HG02970 (cell line): ENCODE results near the gene ADCY5.

ENCODE experiments used
- ATAC-seq: cut with Tn5 transposase; IDR thresholded peaks from one replicate; pipeline ENCODE4 v1.9.1; 2021; ENCODE audit warnings: mild to moderate bottlenecking, moderate library complexity, moderate number of reproducible peaks; ENCODE audit not compliant: unreplicated experiment, low FRiP score

The ADCY5 gene

GRCh38 chr3:123313889-123314288 is 135.0 kb downstream of the ADCY5 start:
- ATAC-seq = no peak

- ATAC-seq = no peak
Observed at GRCh38 chr3:123312331-123313265, 136.3 kb downstream of the ADCY5 start.

- no peak for ATAC-seq
Observed at GRCh38 chr3:123311201-123311600, 137.7 kb downstream of the ADCY5 start.

- ATAC-seq = no peak
Observed at GRCh38 chr3:123310741-123311140, 138.1 kb downstream of the ADCY5 start.

- no peak for ATAC-seq
Observed at GRCh38 chr3:123310186-123310585, 138.7 kb downstream of the ADCY5 start.

GRCh38 chr3:123307064-123307463 is 141.8 kb downstream of the ADCY5 start:
- no peak for ATAC-seq

GRCh38 chr3:123305192-123305591 is 143.7 kb downstream of the ADCY5 start:
- no peak for ATAC-seq

- ATAC-seq = no peak
Observed at GRCh38 chr3:123303976-123304560, 144.8 kb downstream of the ADCY5 start.

GRCh38 chr3:123302961-123303360 is 145.9 kb downstream of the ADCY5 start:
- ATAC-seq = no peak

GRCh38 chr3:123301331-123302184 is 147.3 kb downstream of the ADCY5 start:
- no peak for ATAC-seq

- no peak for ATAC-seq
Observed at GRCh38 chr3:123300583-123300982, 148.3 kb downstream of the ADCY5 start.

- ATAC-seq = no peak
Observed at GRCh38 chr3:123300056-123300455, 148.8 kb downstream of the ADCY5 start.

GRCh38 chr3:123299581-123299980 is 149.3 kb downstream of the ADCY5 start:
- ATAC-seq = no peak

GRCh38 chr3:123298903-123299302 is 150.0 kb downstream of the ADCY5 start:
- ATAC-seq = no peak

GRCh38 chr3:123297627-123297899 is 151.3 kb downstream of the ADCY5 start:
- ATAC-seq = no peak

GRCh38 chr3:123296836-123297626 is 151.9 kb downstream of the ADCY5 start:
- ATAC-seq = no peak

GRCh38 chr3:123296261-123296660 is 152.6 kb downstream of the ADCY5 start:
- ATAC-seq = no peak

GRCh38 chr3:123295901-123296250 is 153.0 kb downstream of the ADCY5 start:
- ATAC-seq = no peak

- no peak for ATAC-seq
Observed at GRCh38 chr3:123295171-123295900, 153.6 kb downstream of the ADCY5 start.
